Activated CD4-positive, alpha-beta T cell treated with anti-CD3 and anti-CD28 coated beads, Interleukin-2, Interleukin-4, amounts not matched to agents 100 ng/mL and 50 ng/mL, durations not matched to agents 16 hours and 8 hours (primary cell): ENCODE data around the gene ADK.

Source experiments
- DNase-seq: peaks from one replicate; pipeline ENCODE4 v3.0.0-alpha.2; 2020; ENCODE audit warnings: low spot score

ADK gene

DNA sequence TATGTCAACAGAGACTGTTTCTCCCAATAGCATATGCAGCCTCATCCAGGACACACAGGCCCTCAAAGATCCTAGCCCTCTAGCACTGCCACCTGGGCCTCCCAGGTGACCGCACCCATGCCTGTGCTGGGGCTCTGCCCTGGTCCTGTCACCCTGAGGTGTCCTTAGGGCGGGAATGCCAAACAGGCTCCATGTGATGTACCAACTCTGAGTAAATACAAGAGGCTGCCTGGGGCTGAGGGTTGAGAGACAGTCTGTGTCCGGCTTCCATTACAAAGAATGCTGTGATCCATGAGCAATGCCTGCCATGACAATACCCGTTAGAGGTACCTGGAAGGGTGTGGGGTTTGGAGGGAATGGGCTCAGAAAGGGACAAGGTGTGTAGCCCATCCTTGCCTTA lies 592.4 kb downstream of the ADK start:
- DNase-seq: no peak

DNA sequence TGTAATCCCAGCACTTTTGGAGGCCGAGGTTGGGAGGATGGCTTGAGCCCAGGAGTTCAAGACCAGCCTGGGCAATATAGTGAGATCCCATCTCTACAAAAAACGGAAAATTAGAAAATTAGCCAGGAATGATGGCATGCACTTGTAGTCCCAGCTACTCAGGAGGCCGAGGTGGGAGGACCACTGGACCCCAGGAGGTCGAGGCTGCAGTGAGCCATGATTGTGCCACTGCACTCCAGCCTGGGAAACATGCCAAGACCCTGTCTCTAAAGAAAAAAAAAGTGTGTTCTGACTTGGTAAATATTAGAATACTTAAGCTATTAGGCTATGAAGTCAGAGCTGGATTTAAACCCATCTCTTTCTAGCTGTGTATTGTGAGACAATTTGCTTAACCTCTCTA lies 594.4 kb downstream of the ADK start:
- no peak for DNase-seq

- DNase-seq: no peak
These were observed 595.8 kb downstream of the ADK start for GRCh38 chr10:74746813-74747212.

- no peak for DNase-seq
These were observed 597.5 kb downstream of the ADK start for GRCh38 chr10:74748468-74749031.

DNA sequence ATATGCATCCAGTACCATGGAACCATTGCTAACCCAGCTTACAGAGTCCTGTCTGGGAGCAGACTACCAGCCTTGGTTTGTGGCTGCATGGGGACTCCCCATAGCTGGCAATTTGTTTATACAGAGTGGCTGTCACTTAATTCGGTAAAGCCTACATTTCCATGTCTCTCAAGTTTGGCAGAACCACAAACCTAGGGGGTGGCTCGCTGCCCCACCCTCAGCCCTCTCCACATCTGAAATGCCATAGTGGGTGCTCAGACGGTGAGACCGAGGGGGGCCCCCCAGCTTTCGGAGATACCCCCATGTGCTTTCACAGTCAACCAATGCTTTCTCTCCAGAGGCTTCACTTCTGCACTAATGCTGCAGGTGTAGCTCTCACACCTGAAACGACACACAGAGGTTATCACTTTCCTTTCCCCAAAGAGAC lies 599.8 kb downstream of the ADK start:
- no peak for DNase-seq

DNA sequence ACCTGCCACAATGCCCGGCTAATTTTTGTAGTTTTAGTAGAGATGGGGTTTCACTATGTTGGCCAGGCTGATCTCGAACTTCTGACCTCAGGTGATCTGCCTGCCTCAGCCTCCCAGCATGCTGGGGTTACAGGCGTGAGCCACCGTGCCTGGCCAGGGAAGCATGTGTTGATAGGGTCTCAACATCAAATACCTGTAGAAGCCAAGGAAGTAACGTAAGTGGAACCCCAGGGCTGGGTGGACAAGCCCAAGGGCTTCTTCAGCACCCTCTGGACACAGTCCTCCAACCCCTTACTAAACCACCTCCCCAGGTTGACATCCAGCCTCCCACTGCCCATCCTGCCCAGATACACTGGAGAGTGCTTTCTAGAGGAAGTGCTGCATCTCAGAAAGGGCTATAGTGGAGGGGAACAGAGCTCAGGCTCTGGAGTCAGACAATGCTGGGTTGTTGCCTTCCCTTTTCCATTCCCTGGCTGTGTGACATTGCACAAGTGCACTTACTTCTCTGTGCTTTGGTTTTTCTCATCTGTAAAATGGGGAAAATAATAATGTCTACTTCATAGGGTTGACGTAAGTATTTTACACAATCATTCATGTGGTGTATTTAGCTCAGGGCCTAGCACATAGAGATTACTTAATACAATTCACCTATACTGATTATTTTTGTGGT lies 601.5 kb downstream of the ADK start:
- no peak for DNase-seq

DNA sequence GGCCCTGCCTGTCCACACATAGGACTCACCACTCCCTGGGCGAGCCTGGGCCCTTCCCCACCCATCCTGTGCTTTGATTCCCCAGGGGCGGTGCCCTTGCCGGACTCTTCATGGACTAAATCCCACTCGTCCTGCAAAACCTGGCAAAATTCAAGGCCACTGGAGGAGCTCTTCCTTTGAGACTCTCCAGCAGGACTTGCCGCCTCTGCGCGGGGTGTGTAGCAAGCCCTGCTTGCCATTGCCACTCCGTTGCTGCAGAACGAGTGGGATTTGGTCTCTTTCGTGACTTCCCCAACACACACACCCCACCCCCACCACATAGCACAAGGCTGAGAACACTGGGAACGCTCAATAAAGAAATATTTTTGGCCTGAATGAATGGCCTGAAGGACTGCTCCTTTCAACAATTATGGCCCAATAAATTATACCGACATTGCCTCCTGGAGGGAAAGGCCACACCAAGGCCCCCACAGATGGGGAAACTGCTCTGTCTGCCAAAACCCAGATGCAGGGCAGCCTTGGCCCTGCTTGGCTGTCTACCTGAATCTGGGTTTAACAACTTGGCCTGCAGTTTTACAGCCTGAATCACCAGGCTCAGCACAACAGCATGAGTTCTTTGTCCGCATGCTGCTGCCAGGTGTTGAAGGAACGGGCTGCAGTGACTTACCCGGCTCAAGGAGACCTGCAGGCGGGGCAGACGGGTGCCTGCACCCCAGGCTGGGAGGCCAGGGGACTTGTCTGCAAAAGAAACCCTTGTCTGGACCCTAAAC lies 602.6 kb downstream of the ADK start:
- DNase-seq: no peak

DNA sequence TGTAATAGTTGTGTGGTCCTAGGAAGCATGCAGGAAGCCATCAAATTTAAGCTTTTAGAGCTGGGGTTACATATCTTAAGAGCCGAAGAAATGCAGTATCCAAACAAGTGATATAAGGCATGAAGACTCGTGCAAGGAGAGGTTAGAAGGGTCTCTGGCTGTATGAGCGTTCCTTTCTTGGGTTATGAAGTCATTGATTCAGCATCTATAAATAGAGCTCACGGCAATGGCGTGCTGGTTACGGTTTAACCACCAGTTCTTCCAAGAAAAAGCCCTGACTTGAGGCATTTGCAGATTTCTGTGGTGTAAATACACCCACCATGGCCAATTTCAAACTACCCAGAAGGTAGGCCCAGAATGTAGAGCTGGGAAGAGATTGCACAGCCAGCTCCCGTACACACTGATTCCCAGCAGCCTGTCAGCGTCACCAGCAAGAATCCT lies 603.4 kb downstream of the ADK start:
- DNase-seq: no peak

GRCh38 chr10:74755273-74755672 lies 604.3 kb downstream of the ADK start:
- no peak for DNase-seq
